Effector memory CD4-positive, alpha-beta T cell (primary cell): ENCODE data around the gene FCRLB.
"Not testable (repeated sequence)": the region's sequence is repeated elsewhere in the genome, so short reads cannot be mapped to it uniquely, and the experiment has no call there.

Source experiments
- DNase-seq, 3 donors: peaks; one replicate each; pipeline ENCODE4 v3.0.0-alpha.2; 2020
- H3K27ac ChIP-seq: 2 replicates; pipeline ENCODE4 v1.7.0; 2013; ENCODE audit warnings: mild to moderate bottlenecking, low read length, moderate library complexity; ENCODE audit not compliant: insufficient read depth, poor library complexity, severe bottlenecking
- H3K27me3 ChIP-seq: replicated peaks from 2 replicates; pipeline ENCODE4 v1.7.0; 2013; ENCODE audit warnings: mild to moderate bottlenecking, low read length; ENCODE audit not compliant: insufficient read depth, control insufficient read depth, poor library complexity, severe bottlenecking
- H3K36me3 ChIP-seq: 2 replicates; pipeline ENCODE4 v1.7.0; 2013; ENCODE audit warnings: mild to moderate bottlenecking, low read length, moderate library complexity; ENCODE audit not compliant: control insufficient read depth, insufficient read depth
- H3K4me1 ChIP-seq: 2 replicates; pipeline ENCODE4 v1.7.0; 2013; ENCODE audit warnings: low read length, mild to moderate bottlenecking; ENCODE audit not compliant: control insufficient read depth, insufficient read depth, poor library complexity, severe bottlenecking
- H3K4me3 ChIP-seq: 2 replicates; pipeline ENCODE4 v1.7.0; 2013; ENCODE audit warnings: low read length, low read depth, mild to moderate bottlenecking; ENCODE audit not compliant: insufficient read depth, poor library complexity, severe bottlenecking
- H3K9me3 ChIP-seq: 2 replicates; pipeline ENCODE4 v1.7.0; 2013; ENCODE audit warnings: mild to moderate bottlenecking, low read length, moderate library complexity; ENCODE audit not compliant: control insufficient read depth

FCRLB gene

DNA sequence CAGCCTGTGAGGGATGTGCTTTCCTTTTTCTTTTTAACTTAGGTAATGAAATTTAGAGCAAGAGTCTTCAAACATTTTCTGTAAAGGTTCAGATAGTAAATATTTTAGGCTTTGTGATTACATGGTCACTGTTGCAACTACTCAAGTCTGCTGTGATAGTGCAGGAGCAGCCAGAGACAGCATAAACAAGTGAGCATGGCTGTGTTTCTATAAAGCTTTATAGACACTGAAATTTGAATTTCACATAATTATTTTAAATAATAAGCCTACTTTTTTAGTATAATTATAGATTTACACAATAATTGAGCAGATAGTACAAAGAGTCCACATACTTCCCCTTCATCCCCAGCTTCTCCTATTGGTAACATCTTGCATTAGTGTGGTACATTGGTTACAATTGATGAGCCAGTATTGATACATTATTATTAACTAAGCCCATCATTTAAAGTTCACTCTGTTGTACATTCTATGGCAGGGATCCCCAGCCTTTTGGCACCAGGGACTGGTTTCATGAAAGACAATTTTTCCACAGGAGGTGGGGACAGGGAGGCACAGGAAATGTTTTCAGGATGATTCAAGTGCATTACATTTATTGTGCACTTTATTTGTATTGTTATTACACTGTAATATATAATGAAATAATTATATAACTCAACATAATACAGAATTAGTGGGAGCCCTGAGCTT lies 47.8 kb downstream of the FCRLB start:
- H3K4me3 ChIP-seq: no peak overlapping the region
- no peaks in the 10 kb centered on the region for H3K36me3 ChIP-seq
- no peaks in the 10 kb centered on the region for H3K27me3 ChIP-seq
- DNase-seq: no peak
- peaks cover 29% of the 10 kb centered on the region for H3K4me1 ChIP-seq
- H3K27ac ChIP-seq: no peak overlapping the region
- H3K9me3 ChIP-seq: no peaks in the 10 kb centered on the region

DNA sequence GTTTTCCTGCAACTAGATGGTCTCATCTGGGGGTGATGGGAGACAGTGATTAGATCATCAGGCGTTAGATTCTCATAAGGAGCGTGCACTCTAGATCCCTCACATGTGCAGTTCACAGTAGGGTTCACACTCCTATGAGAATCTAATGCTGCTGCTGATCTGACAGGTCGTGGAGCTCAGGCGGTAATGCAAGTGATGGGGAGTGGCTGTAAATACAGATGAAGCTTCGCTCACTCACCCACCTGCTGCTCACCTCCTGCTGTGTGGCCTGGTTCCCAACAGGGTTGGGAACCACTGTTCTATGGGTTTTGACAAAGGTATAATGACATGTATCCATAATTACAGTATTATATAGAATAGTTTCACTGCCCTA lies 48.3 kb downstream of the FCRLB start:
- H3K36me3 ChIP-seq, DNase-seq, H3K4me3 ChIP-seq, H3K9me3 ChIP-seq, H3K27me3 ChIP-seq, H3K27ac ChIP-seq: not testable (repeated sequence)
- peaks cover 29% of the 10 kb centered on the region for H3K4me1 ChIP-seq

DNA sequence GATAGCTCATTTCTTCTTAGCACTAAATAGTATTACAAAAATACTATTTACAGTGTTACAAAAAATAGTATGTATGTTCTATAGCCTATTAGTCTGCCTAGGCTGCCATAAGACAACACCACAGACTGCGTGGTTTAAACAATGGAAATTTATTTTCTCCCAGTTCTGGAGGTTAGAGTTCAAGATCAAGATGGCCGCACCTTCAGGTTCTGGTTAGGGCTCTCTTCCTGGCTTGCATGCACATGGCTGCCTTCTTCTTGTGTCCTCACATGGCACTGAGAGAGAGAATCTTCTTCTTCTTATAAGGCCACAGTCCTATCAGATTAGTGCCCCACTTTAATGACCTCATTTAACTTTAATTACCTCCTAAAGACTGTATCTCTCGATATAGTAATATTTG lies 48.9 kb downstream of the FCRLB start:
- Histone ChIP-seq H3K27me3 (no peaks in the 10 kb centered on the region), H3K4me1 (peaks cover 29% of the 10 kb centered on the region), H3K4me3 (no peak overlapping the region), H3K36me3 (no peaks in the 10 kb centered on the region), H3K27ac (no peak overlapping the region), H3K9me3 (no peaks in the 10 kb centered on the region)
- DNase-seq: no peak

DNA sequence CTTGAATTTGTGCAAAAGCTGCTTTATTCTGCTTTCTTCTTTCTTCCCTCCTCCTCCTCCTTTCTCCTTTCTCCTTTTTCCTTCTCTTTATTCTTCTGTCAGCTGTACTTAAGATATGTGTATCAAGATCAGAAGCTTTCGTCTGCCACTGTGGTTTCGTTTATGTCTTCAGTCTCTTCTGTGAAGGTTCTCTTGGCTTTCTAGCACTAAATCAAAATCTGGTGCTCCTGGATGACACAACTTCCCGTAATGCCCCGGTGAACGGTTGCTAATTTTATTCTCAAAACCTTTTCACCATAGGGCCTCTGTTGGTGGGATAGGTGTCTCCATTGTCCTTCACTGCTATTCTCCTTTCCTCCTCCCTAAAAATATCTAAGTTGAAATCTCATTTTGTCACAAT lies 49.8 kb downstream of the FCRLB start:
- Histone ChIP-seq H3K9me3 (no peaks in the 10 kb centered on the region), H3K4me1 (peaks cover 29% of the 10 kb centered on the region), H3K27me3 (no peaks in the 10 kb centered on the region), H3K4me3 (no peak overlapping the region), H3K27ac (no peak overlapping the region), H3K36me3 (no peaks in the 10 kb centered on the region)
- no peak for DNase-seq

DNA sequence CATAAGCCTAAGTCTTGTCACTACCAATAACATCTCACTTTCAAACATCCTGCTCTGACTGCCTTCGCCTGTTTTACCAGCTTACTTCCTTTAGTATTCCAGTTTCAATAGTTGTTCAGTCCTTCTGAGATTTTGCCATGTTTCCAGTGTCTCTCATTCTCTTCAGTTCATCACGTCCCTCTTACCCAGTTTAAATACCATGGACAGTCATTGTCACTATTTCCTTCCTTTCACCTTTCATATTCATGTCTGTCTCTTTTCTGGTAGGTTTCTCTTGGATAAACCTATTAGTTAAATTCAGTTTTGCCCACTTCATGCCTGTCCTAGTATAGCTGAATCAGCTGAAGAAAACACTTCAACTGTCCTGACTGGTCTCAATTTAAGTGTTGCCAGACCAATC lies 50.6 kb downstream of the FCRLB start:
- Histone ChIP-seq H3K27me3 (no peaks in the 10 kb centered on the region), H3K4me1 (peaks cover 25% of the 10 kb centered on the region), H3K4me3 (no peak overlapping the region), H3K27ac (no peak overlapping the region), H3K36me3 (no peaks in the 10 kb centered on the region), H3K9me3 (no peaks in the 10 kb centered on the region)
- no peak for DNase-seq

DNA sequence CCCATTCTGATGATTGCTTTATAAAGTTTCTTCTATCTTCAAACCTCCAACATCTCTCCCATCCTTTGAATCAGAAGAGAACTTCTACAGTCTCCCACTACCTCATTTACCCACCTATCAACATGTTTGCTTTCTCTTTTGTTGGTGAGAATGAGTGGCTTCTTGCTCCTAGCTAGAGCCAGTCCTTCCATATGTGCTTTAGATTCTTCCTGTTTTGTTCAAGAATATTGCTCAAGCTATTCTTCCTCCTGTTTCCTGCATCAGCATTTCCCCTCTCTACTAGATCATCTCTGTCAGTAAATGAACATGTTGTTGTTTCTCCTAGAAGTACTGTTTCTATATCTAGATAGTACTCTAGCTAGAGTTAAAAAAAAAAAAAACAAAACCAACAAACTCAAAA lies 51.1 kb downstream of the FCRLB start:
- no peak overlapping the region for H3K4me3 ChIP-seq
- no peaks in the 10 kb centered on the region for H3K36me3 ChIP-seq
- no peak for DNase-seq
- no peaks in the 10 kb centered on the region for H3K9me3 ChIP-seq
- H3K27me3 ChIP-seq: no peaks in the 10 kb centered on the region
- H3K4me1 ChIP-seq: peaks cover 23% of the 10 kb centered on the region
- H3K27ac ChIP-seq: no peak overlapping the region

DNA sequence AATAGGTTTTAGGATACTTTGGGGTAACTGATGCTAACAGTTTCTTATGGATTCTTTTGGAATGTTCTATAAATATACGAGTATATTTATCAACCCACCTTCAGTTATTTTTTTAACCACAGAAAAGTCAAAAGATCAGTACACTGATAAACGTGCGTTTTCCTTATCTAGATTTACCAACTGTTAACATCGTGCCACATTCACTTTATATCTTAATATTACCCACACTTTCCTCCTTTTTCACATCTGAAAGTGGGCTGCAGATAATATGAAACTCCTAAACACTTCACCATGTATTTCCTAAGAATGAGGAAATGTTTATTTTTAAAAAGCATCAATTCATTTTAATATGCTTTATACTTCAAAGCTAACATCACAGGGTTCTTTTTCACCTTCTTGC lies 52.4 kb downstream of the FCRLB start:
- no peak for DNase-seq
- Histone ChIP-seq H3K4me1 (peaks cover 23% of the 10 kb centered on the region), H3K36me3 (no peaks in the 10 kb centered on the region), H3K9me3 (no peaks in the 10 kb centered on the region), H3K27me3 (no peaks in the 10 kb centered on the region), H3K4me3 (no peak overlapping the region), H3K27ac (no peak overlapping the region)

DNA sequence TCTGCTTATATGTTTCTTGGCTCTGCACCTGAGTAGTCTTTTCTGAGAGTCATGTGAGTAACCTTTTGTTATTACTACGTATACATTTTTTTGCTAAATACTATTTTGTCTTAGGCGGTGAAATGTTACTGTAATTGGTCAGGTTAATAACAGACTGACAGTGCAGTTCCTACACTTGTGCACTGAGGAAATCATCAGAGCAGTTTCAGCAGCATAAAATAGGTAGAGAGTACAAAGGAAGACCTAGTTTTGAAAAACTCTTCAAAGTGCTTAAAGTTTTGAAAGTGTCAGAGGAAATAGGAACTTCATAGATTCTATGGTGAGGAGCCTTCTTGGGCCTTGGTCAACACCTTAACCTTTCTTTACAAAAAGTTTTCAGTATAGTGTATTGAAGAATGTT lies 55.9 kb downstream of the FCRLB start:
- no peaks in the 10 kb centered on the region for H3K27me3 ChIP-seq
- no peak overlapping the region for H3K4me3 ChIP-seq
- peaks cover 8% of the 10 kb centered on the region for H3K4me1 ChIP-seq
- peaks cover 8% of the 10 kb centered on the region for H3K36me3 ChIP-seq
- no peak overlapping the region for H3K27ac ChIP-seq
- no peaks in the 10 kb centered on the region for H3K9me3 ChIP-seq
- no peak for DNase-seq
